Activated naive CD8-positive, alpha-beta T cell treated with anti-CD3 and anti-CD28 coated beads, Interleukin-2, amount 10 ng/mL, durations not matched to agents 7 days and 5 days (primary cell): ENCODE data around the gene CC2D2A. TPM values are rescaled to one million over a fixed set of nuclear protein-coding genes. Genes with fewer than 3 reads are reported as not detected.
"Not testable (repeated sequence)": the region's sequence is repeated elsewhere in the genome, so short reads cannot be mapped to it uniquely, and the experiment has no call there.

Experiments
- ATAC-seq: fragments of 150-1000 bp; cut with Tn5 transposase; one replicate; pipeline ENCODE4 v1.10.0; 2021; ENCODE audit warnings: low read depth, moderate library complexity
- POLR2A ChIA-PET: fragments of 350-600 bp; sonication (Branson Sonifier 250); formaldehyde crosslinking; loops from one replicate; lab custom pipeline; 2021; ENCODE audit warnings: antibody characterized with exemption; lab: Charles Lee
- DNase-seq: peaks from one replicate; pipeline ENCODE4 v3.0.0; 2021
- H3K27ac Mint-ChIP-seq: one replicate; pipeline ENCODE4 v1.8.0; 2022; ENCODE audit warnings: mild to moderate bottlenecking, mixed read lengths
- H3K27me3 Mint-ChIP-seq: one replicate; pipeline ENCODE4 v1.8.0; 2022; ENCODE audit warnings: mild to moderate bottlenecking, moderate library complexity, mixed read lengths
- H3K36me3 Mint-ChIP-seq: one replicate; pipeline ENCODE4 v1.8.0; 2021; ENCODE audit warnings: mild to moderate bottlenecking, mixed read lengths
- H3K4me1 Mint-ChIP-seq: one replicate; pipeline ENCODE4 v1.8.0; 2021; ENCODE audit warnings: mixed read lengths
- H3K4me3 Mint-ChIP-seq: one replicate; pipeline ENCODE4 v1.8.0; 2022; ENCODE audit warnings: mild to moderate bottlenecking, moderate library complexity, mixed read lengths
- H3K9me3 Mint-ChIP-seq: one replicate; pipeline ENCODE4 v1.8.0; 2021; ENCODE audit warnings: mixed read lengths
- total RNA-seq, 2 experiments: library from RNA; stranded (reverse); gene quantifications; one replicate each; pipeline ENCODE4 v1.2.3, GENCODE V29; 2021

Gene CC2D2A
- total RNA-seq, 2 experiments from 2014 or later: not detected

DNA sequence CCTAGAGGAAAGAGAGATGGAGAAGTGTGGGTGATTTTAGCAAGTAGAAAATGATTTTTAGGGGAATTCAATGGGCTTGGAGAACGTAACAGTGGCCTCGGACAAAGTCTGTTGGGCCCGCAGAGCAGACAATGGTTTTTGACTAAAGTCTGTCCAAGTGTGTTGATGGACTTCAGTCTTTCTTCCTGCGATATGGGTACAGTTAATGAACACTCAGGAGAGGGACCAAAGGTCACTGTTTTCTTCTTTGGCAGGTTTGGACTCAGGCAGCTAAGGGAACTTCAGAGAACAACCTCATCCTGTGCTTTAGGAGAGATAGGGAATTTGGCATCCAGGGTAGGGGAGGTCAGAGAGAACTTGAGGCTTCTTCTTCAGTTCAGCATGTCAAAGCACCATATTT lies 38.0 kb downstream of the CC2D2A start:
- DNase-seq (no peak), ATAC-seq (no peak)
- H3K27me3 Mint-ChIP-seq: no peaks in the 10 kb centered on the region
- no peaks in the 10 kb centered on the region for H3K36me3 Mint-ChIP-seq
- no peaks in the 10 kb centered on the region for H3K4me1 Mint-ChIP-seq
- no peak overlapping the region for H3K4me3 Mint-ChIP-seq
- POLR2A ChIA-PET: no interaction called here
- no peaks in the 10 kb centered on the region for H3K9me3 Mint-ChIP-seq
- no peak overlapping the region for H3K27ac Mint-ChIP-seq

DNA sequence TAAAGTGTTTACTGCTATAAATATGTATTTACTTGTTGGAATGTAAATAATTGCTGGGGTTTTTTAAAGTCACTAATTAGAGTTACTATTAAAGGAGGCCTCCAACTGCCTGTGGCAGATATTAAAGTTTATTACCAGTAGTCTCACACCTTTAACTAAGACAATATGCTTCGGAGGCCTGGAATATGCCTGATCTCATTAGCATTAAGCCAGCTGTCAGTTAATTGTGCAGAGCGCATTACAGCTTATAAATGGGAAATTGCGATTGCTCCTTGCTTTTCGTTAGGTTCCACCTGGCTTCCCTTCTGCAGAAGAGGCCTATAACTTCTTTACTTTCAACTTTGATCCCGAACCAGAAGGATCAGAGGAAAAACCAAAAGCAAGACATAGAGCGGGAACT lies 41.3 kb downstream of the CC2D2A start:
- no peak overlapping the region for H3K4me3 Mint-ChIP-seq
- no peaks in the 10 kb centered on the region for H3K9me3 Mint-ChIP-seq
- DNase-seq: no peak
- no peak for ATAC-seq
- no peak overlapping the region for H3K27ac Mint-ChIP-seq
- H3K27me3 Mint-ChIP-seq: no peaks in the 10 kb centered on the region
- POLR2A ChIA-PET: no interaction called here
- no peaks in the 10 kb centered on the region for H3K36me3 Mint-ChIP-seq
- peaks cover 4% of the 10 kb centered on the region for H3K4me1 Mint-ChIP-seq

DNA sequence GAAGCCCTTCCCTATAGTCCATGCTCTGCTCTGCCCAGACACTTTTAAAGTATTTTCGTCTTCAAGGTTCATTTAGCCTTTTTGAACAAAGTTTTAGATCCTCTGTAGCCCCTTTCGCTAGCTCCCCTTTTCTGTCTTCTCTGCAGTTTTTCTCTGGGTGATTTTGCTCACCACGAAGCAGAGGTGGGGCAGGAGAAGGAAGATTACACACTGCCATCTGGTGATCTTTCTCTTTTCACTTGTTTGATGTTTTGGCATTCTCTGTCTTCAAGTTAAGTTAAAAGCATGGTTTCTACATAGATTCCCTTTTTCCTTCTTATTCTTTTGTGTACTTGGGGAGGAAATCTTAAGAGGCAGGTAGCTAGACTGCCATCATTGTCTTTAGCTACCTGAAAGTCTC lies 43.9 kb downstream of the CC2D2A start:
- POLR2A ChIA-PET: no interaction called here
- Mint-ChIP-seq H3K4me1 (peaks cover 11% of the 10 kb centered on the region), H3K4me3 (no peak overlapping the region), H3K9me3 (peaks cover 5% of the 10 kb centered on the region), H3K27ac (no peak overlapping the region), H3K36me3 (peaks cover 9% of the 10 kb centered on the region), H3K27me3 (no peaks in the 10 kb centered on the region)
- DNase-seq (no peak), ATAC-seq (no peak)

DNA sequence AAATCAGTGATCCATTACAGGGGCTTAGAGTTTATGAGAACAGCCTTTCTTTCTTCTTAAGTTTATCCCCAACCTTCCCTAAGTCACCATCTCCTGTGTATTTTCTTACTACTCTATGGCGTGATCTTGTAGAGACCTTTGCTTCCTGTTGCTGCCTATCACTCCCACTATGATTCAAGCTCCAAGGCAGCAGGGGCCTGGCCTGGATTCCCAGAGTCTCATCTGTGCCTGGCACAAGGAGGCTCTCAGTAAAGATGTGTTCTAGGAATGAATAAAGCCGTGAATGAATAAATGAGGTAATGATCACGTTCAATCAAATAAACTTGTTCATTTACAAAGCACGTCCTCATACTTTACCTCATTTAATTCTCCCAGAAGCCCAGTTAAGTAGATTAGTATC lies 45.4 kb downstream of the CC2D2A start:
- POLR2A ChIA-PET: no interaction called here
- Mint-ChIP-seq H3K4me1 (peaks cover 11% of the 10 kb centered on the region), H3K27ac (no peak overlapping the region), H3K36me3 (peaks cover 12% of the 10 kb centered on the region), H3K4me3 (no peak overlapping the region), H3K27me3 (no peaks in the 10 kb centered on the region), H3K9me3 (peaks cover 11% of the 10 kb centered on the region)
- DNase-seq (no peak), ATAC-seq (no peak)

DNA sequence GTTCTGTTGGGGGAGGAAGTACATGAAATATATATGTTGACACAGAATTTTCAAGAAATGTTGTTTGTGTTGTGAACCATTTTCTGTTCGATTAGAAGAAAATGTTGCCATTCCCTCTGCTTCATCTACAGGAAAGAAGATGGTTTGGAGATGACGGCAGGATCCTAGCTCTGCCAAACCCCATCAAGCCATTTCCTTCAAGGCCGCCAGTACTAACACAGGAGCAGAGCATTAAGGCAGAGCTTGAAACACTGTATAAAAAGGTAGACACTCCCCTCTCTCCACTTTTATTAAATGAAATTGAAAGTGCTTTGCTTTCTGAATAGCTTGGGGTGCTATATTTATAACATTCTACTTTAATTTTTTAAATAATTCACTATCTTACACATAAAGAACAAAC lies 46.8 kb downstream of the CC2D2A start:
- DNase-seq: no peak
- Mint-ChIP-seq H3K36me3 (peaks cover 12% of the 10 kb centered on the region), H3K9me3 (peaks cover 11% of the 10 kb centered on the region), H3K4me3 (no peak overlapping the region), H3K27ac (no peak overlapping the region), H3K4me1 (peaks cover 11% of the 10 kb centered on the region), H3K27me3 (no peaks in the 10 kb centered on the region)
- no peak for ATAC-seq
- POLR2A ChIA-PET: no interaction called here

DNA sequence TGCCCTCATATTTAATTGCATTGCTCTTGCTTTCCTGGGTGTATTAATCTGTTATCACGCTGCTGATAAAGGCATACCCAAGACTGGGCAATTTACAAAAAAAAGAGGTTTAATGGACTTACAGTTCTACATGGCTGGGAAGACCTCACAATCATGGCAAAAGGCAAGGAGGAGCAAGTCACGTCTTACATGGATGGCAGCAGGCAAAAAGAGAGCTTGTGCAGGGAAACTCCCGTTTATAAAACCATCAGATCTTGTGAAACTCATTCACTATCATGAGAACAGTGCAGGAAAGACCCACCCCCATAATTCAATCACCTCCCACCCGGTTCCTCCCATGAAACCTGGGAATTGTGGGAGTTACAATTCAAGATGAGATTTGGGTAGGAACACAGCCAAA lies 48.0 kb downstream of the CC2D2A start:
- H3K4me1 Mint-ChIP-seq: peaks cover 11% of the 10 kb centered on the region
- H3K27me3 Mint-ChIP-seq, POLR2A ChIA-PET, H3K27ac Mint-ChIP-seq, DNase-seq, H3K4me3 Mint-ChIP-seq, ATAC-seq: not testable (repeated sequence)
- H3K36me3 Mint-ChIP-seq: peaks cover 12% of the 10 kb centered on the region
- peaks cover 11% of the 10 kb centered on the region for H3K9me3 Mint-ChIP-seq

DNA sequence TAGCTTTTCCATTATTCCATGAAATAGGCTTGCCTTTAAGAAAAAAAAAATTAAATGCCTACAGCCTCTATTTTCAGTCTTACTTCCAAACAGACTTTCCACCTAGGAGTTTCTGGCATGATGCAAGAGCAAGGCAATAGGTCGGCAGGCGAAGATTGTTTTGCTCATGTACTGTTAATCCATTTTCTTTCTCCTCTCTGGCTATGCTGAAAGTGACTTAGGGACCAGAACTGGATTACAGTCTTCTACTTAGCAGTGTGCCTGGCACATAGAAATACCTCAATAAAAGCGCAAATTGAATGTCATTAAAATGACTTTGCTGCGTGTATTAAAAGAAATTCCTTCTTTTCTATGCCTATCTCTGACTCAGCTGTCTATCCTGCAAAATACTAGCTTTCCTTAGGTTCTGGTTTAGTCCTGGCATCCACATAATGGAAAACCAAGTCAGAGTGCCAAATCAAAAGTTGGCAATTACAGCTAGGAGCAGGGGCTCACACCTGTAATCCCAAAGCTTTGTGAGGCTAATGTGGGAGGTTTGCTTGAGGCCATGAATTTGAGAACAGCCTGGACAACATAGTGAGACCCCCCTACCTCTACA lies 51.9 kb downstream of the CC2D2A start:
- H3K36me3 Mint-ChIP-seq: peaks cover 12% of the 10 kb centered on the region
- peaks cover 14% of the 10 kb centered on the region for H3K9me3 Mint-ChIP-seq
- no peaks in the 10 kb centered on the region for H3K27me3 Mint-ChIP-seq
- peaks cover 3% of the 10 kb centered on the region for H3K4me1 Mint-ChIP-seq
- ATAC-seq (no peak), DNase-seq (no peak)
- H3K27ac Mint-ChIP-seq: no peak overlapping the region
- POLR2A ChIA-PET: no interaction called here
- H3K4me3 Mint-ChIP-seq: no peak overlapping the region

DNA sequence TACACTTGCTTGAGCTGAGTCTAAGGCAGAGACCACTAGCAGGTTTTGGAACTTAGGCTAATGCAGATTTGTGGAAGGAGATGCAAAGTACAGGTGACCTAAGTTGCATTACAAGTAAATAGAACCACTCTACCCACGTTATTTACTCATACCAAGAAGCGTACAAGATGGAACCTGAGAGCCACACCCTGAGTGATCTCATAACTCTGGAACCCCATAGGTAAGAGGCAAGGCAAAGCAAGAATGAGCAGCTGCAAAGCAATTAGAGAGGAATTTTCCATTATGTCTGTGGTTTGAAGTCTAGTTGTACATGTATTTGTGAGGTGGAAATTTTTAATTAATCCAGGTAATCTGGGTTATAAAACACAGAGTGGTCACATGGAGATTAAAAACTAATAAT lies 55.4 kb downstream of the CC2D2A start:
- H3K27me3 Mint-ChIP-seq: no peaks in the 10 kb centered on the region
- H3K36me3 Mint-ChIP-seq: no peaks in the 10 kb centered on the region
- ATAC-seq (no peak), DNase-seq (no peak)
- H3K9me3 Mint-ChIP-seq: peaks cover 3% of the 10 kb centered on the region
- H3K4me1 Mint-ChIP-seq: no peaks in the 10 kb centered on the region
- no peak overlapping the region for H3K27ac Mint-ChIP-seq
- H3K4me3 Mint-ChIP-seq: no peak overlapping the region
- POLR2A ChIA-PET: no interaction called here

DNA sequence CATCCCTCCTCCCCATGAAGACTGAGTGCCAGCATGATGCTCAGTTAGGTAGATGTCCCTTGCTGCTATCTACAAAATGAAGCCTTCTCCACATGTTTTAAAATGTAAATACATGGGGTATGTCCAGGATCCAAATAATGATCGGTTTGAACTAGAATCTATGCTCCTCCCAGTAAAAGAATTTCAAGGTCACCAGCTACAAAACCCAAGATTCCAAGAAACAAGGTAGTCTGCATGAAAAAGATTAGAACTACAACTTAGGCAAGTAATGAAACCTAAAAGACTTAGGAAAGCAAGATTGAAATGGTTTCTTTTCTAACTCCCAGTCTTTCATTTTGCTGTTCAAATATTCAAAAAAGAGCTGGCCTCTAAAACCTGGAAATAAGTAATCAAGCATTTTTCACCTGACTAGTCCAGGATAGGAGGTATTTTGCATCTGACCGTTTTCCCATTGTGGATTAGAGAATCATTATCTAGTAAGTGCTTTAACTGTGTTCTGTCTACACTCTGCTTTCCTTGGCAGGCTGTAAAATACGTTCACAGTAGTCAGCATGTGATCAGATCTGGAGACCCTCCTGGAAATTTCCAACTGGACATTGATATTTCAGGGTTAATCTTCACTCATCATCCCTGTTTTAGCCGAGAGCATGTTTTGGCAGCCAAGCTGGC lies 57.4 kb downstream of the CC2D2A start:
- DNase-seq (no peak), ATAC-seq (no peak)
- POLR2A ChIA-PET: no interaction called here
- Mint-ChIP-seq H3K36me3 (no peaks in the 10 kb centered on the region), H3K27me3 (no peaks in the 10 kb centered on the region), H3K27ac (no peak overlapping the region), H3K4me3 (no peak overlapping the region), H3K4me1 (no peaks in the 10 kb centered on the region), H3K9me3 (peaks cover 3% of the 10 kb centered on the region)

DNA sequence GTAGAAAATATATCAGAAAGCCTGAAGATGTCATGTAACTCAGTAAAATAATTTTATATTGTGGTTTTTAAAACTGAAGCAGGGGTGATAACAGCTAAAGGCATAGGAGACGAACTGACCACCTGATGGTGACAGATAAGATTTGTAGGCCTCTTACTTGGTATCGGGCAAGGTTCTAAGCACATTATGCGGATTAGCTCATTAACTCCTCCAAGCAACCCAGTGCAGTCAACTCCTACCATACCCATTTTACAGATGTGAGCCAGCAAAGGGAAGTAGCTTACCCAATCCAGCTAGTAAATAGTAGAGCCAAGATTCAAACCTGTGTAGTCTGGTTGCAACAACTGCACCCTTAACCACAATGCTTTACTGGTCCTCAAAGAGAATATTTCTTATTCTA lies 62.1 kb downstream of the CC2D2A start:
- H3K27me3 Mint-ChIP-seq: no peaks in the 10 kb centered on the region
- no peaks in the 10 kb centered on the region for H3K36me3 Mint-ChIP-seq
- ATAC-seq (no peak), DNase-seq (no peak)
- no peak overlapping the region for H3K27ac Mint-ChIP-seq
- POLR2A ChIA-PET: no interaction called here
- no peaks in the 10 kb centered on the region for H3K4me1 Mint-ChIP-seq
- H3K9me3 Mint-ChIP-seq: no peaks in the 10 kb centered on the region
- H3K4me3 Mint-ChIP-seq: no peak overlapping the region

DNA sequence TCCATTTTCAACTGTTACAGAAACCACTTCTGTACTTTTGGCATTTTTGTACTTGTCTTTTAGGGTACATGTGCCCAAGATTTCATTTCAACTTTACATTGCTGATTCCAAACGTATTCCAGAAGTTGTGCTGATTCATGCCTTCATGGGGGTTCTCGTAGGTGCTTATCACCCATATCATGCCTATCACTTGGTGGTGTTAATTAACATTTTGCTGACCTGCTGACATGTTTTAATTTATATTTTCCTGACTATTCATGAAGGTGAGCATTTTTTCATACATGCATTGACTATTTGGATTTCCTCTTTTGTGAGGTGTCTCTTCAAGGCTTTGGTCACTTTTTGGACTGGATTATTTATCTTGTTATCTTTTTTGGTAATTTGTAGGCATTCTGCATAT lies 64.1 kb downstream of the CC2D2A start:
- no peaks in the 10 kb centered on the region for H3K27me3 Mint-ChIP-seq

DNA sequence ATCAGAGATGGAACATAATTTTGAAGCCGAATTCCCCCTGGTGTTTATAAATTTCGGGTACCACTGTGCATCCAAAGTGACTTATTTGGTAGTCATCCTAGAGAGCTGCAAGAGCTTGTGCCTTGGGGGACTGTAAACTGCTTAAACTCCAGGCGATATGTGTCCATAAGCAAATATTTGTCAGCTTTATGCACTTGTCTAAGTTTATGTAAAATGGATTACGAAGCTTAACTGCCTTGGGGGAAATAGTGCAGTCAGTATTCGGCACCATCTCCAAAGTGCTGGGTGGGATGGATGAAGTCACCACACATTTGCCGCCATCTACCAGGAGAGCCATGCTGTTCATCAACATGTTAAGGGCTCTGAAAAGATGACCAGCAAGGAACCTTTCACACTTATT lies 65.9 kb downstream of the CC2D2A start:
- Mint-ChIP-seq H3K27ac (no peak overlapping the region), H3K9me3 (no peaks in the 10 kb centered on the region), H3K4me3 (no peak overlapping the region), H3K36me3 (no peaks in the 10 kb centered on the region), H3K27me3 (no peaks in the 10 kb centered on the region), H3K4me1 (no peaks in the 10 kb centered on the region)
- POLR2A ChIA-PET: no interaction called here
- no peak for DNase-seq
- ATAC-seq: no peak

More for the DNA sequence above, 64.1 kb downstream of the CC2D2A start:
- POLR2A ChIA-PET: no interaction called here
- ATAC-seq (no peak), DNase-seq (no peak)
- Mint-ChIP-seq H3K27ac (no peak overlapping the region), H3K36me3 (no peaks in the 10 kb centered on the region), H3K4me1 (no peaks in the 10 kb centered on the region), H3K4me3 (no peak overlapping the region), H3K9me3 (no peaks in the 10 kb centered on the region)

DNA sequence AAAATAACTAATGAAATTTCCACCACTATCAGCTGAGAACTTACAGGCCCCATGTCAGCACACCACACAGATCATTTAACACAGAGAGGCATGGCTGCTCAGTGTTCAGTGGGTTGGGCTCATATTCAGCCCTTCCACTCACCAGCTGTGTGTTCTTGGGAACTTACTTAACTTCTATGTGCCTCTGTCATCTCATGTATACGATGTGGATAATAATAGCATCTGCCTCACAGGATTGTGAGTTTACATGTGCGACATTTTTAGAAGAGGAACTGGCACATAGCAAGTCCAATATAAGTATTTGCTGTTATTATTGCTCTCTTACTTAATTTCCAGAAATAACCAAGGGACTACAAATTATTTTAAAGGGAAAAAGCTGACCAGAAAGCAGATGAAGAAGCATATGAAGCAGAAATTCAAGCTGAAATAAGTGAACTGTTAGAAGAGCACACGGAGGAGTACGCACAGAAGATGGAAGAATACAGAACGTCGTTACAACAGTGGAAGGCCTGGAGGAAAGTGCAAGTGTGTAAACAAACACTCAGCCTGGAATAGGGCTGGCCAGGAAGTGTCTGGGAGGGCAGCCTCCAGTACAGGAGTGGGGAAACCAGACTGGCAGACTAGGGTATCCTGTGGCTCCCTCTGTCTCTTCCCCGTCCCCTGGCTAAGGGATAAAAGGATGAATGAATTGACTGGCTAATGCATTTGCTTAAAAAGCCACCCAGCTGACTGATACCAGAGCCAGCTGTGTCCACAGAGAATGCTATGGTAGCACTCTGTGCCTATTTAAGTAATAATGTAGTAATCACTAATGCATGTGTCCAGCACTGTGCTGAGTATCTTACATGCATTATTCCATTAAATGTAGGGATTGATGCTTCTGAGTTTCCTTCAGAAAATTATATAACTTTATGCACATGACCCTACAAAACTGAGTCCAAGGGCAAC lies 67.1 kb downstream of the CC2D2A start:
- POLR2A ChIA-PET: no interaction called here
- H3K4me3 Mint-ChIP-seq: no peak overlapping the region
- DNase-seq (no peak), ATAC-seq (no peak)
- H3K9me3 Mint-ChIP-seq: no peaks in the 10 kb centered on the region
- no peak overlapping the region for H3K27ac Mint-ChIP-seq
- H3K4me1 Mint-ChIP-seq: no peaks in the 10 kb centered on the region
- no peaks in the 10 kb centered on the region for H3K27me3 Mint-ChIP-seq
- no peaks in the 10 kb centered on the region for H3K36me3 Mint-ChIP-seq

DNA sequence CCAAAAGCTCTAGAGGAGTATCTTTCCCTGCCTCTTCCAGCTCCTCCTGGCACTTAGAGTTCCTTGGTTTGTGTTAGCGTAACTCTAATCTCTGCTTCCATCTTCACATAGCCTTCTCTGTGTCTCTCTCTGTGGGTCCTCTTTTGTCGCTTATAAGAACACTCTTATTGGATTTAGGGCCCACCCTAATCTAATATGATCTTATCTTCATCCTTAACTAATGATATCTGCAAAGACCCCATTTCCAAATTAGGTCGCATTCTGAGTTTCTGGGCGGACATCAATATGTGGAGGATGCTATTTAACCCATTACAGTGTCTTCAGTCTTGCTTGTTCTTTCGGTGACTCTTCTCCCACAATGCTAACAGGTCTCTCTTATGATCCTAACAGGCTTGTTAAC lies 72.3 kb downstream of the CC2D2A start:
- Mint-ChIP-seq H3K27me3 (no peaks in the 10 kb centered on the region), H3K4me1 (peaks cover 7% of the 10 kb centered on the region), H3K9me3 (no peaks in the 10 kb centered on the region), H3K4me3 (no peak overlapping the region), H3K36me3 (peaks cover 7% of the 10 kb centered on the region), H3K27ac (no peak overlapping the region)
- no peak for ATAC-seq
- POLR2A ChIA-PET: no interaction called here
- no peak for DNase-seq
